Measurements from ENCODE around the gene NEU1.

NEU1 gene

DNA sequence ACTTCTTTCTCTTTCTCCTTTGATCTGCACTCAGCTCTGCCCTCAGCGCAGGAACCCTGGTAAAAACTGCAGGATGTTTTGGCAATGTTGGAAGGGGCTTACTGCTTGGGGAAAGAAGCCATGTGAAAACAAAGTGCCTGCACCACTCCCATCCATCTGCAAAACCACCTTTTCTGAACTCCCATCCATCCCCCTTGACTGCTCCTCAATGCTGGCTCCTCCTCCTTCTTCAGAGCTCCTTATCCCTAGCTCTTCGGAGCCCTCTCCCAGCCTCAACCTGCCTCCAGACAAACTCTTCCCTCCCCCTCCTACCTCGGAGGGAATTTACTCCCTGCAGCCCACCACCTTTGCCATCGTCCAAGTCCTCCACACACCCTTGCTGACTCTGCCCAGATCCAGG lies 43.5 kb upstream of the NEU1 start:
- no peak for ATAC-seq

DNA sequence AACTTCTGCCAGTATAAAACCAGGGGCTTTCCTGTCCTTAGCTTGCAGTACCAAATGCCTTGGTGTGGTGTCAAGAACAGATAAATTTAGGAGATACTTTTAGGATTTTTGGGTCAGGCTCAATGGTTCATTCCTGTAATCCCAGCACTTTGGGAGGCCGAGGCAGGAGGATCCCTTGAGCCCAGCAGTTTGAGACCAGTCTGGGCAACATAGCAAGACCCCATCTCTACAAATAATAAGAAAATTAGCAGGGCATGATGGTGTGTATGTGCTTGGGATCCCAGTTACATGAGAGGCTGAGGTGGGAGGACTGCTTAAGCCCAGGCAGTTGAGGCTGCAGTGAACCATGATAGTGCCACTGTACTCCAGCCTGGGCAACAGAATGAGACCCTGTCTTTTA lies 42.4 kb upstream of the NEU1 start:
- ATAC-seq: no peak
- no peak for TF ChIP-seq BACH2 (CRISPR knock-in tag; IDR thresholded peaks at IDR 0.05; ENCODE audit: borderline replicate concordance)
- no peak for TF ChIP-seq PATZ1 (CRISPR knock-in tag; IDR thresholded peaks at IDR 0.05; ENCODE audit: borderline replicate concordance)
- TF ChIP-seq, protein P1, sequence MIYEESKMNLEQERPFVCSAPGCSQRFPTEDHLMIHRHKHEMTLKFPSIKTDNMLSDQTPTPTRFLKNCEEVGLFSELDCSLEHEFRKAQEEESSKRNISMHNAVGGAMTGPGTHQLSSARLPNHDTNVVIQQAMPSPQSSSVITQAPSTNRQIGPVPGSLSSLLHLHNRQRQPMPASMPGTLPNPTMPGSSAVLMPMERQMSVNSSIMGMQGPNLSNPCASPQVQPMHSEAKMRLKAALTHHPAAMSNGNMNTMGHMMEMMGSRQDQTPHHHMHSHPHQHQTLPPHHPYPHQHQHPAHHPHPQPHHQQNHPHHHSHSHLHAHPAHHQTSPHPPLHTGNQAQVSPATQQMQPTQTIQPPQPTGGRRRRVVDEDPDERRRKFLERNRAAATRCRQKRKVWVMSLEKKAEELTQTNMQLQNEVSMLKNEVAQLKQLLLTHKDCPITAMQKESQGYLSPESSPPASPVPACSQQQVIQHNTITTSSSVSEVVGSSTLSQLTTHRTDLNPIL (CRISPR knock-in tag; IDR thresholded peaks at IDR 0.05; ENCODE audit: low read depth): no peak
- TF ChIP-seq ZNF565 (CRISPR knock-in tag; conservative IDR thresholded peaks at IDR 0.05; ENCODE audit: low read depth): no peak
- no peak for TF ChIP-seq RARB (CRISPR knock-in tag; IDR thresholded peaks at IDR 0.05)
- TF ChIP-seq OSR1 (CRISPR knock-in tag; IDR thresholded peaks at IDR 0.05): no peak
- no peak for TF ChIP-seq ESRRG (CRISPR knock-in tag; IDR thresholded peaks at IDR 0.05)
- TF ChIP-seq TOX (CRISPR knock-in tag; IDR thresholded peaks at IDR 0.05; ENCODE audit: borderline replicate concordance): no peak
- no peak for TF ChIP-seq CSRNP3 (CRISPR knock-in tag; IDR thresholded peaks at IDR 0.05)
- TF ChIP-seq ZFP3 (CRISPR knock-in tag; IDR thresholded peaks at IDR 0.05): no peak
- no peak for TF ChIP-seq CSDC2 (CRISPR knock-in tag; IDR thresholded peaks at IDR 0.05)
- TF ChIP-seq PPARA (CRISPR knock-in tag; IDR thresholded peaks at IDR 0.05; ENCODE audit: borderline replicate concordance): no peak
- TF ChIP-seq ZC3H10 (CRISPR knock-in tag; IDR thresholded peaks at IDR 0.05): no peak
- no peak for TF ChIP-seq GLIS3 (CRISPR knock-in tag; IDR thresholded peaks at IDR 0.05)
- TF ChIP-seq SNAI2 (CRISPR knock-in tag; IDR thresholded peaks at IDR 0.05): no peak
- no peak for TF ChIP-seq ISL1 (CRISPR knock-in tag; IDR thresholded peaks at IDR 0.05)
- no peak for TF ChIP-seq POU6F1 (CRISPR knock-in tag; IDR thresholded peaks at IDR 0.05; ENCODE audit: borderline replicate concordance, low read depth)
- TF ChIP-seq ARNTL (CRISPR knock-in tag; IDR thresholded peaks at IDR 0.05; ENCODE audit: borderline replicate concordance, low read depth): no peak
- TF ChIP-seq TCF4 (CRISPR knock-in tag; IDR thresholded peaks at IDR 0.05; ENCODE audit: borderline replicate concordance): no peak

More for the DNA sequence above, 43.5 kb upstream of the NEU1 start:
- TF ChIP-seq ESRRG (CRISPR knock-in tag; IDR thresholded peaks at IDR 0.05) (no peak), RARB (CRISPR knock-in tag; IDR thresholded peaks at IDR 0.05) (no peak)

DNA sequence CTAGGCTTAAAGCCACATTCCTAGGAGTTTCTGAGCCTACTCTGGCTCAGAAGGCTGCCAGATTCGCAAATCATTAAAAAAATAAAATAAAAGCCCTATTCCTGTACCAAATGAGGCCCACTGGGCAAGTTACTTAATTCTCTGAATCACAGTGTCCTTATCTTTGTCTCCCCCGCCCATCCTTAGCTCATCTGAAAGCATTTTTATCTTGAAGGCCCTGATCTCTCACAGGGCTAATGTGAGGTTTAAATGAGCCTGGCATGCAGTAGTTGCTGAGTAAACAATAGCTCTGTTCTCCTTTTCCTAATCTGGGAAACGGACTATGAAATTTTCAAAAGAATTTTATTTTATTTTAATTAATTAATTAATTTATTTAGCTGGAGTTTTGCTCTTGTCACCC lies 41.3 kb upstream of the NEU1 start:
- no peak for TF ChIP-seq CSRNP3 (CRISPR knock-in tag; IDR thresholded peaks at IDR 0.05)
- no peak for TF ChIP-seq RARB (CRISPR knock-in tag; IDR thresholded peaks at IDR 0.05)
- no peak for TF ChIP-seq ZNF8 (CRISPR knock-in tag; IDR thresholded peaks at IDR 0.05)
- TF ChIP-seq GLIS3 (CRISPR knock-in tag; IDR thresholded peaks at IDR 0.05): no peak
- no peak; the same call in 1 of the 2 replicates for TF ChIP-seq ISL1 (CRISPR knock-in tag; IDR thresholded peaks at IDR 0.05)
- no peak for TF ChIP-seq ZFP30 (CRISPR knock-in tag; IDR thresholded peaks at IDR 0.05)
- TF ChIP-seq ZC3H10 (CRISPR knock-in tag; IDR thresholded peaks at IDR 0.05): no peak
- TF ChIP-seq PATZ1 (CRISPR knock-in tag; IDR thresholded peaks at IDR 0.05; ENCODE audit: borderline replicate concordance): no peak
- no peak for TF ChIP-seq CSDC2 (CRISPR knock-in tag; IDR thresholded peaks at IDR 0.05)
- TF ChIP-seq PPARA (CRISPR knock-in tag; IDR thresholded peaks at IDR 0.05; ENCODE audit: borderline replicate concordance): no peak
- no peak for TF ChIP-seq ZFP3 (CRISPR knock-in tag; IDR thresholded peaks at IDR 0.05)

More for the DNA sequence above, 41.3 kb upstream of the NEU1 start:
- no peak for ATAC-seq
